Activated CD8-positive, alpha-beta memory T cell treated with anti-CD3 and anti-CD28 coated beads, Interleukin-2, amount 10 ng/mL, durations not matched to agents 7 days and 5 days (primary cell): ENCODE results near the gene OPRM1. TPM values are rescaled to one million over a fixed set of nuclear protein-coding genes. Genes with fewer than 3 reads are reported as not detected.

ENCODE experiments used
- ATAC-seq: fragments of 150-1000 bp; cut with Tn5 transposase; one replicate; pipeline ENCODE4 v1.10.0; 2021; ENCODE audit warnings: moderate library complexity
- CTCF ChIA-PET: fragments of 350-600 bp; sonication (Branson Sonifier 250); formaldehyde crosslinking; loops from one replicate; lab custom pipeline; 2021; ENCODE audit warnings: antibody characterized with exemption; lab: Charles Lee
- DNase-seq: peaks from one replicate; pipeline ENCODE4 v3.0.0-alpha.2; 2020
- H3K27ac Mint-ChIP-seq: one replicate; pipeline ENCODE4 v1.8.0; 2021; ENCODE audit warnings: mild to moderate bottlenecking, mixed read lengths
- H3K27me3 Mint-ChIP-seq: one replicate; pipeline ENCODE4 v1.8.0; 2021; ENCODE audit warnings: mixed read lengths
- H3K36me3 Mint-ChIP-seq: one replicate; pipeline ENCODE4 v1.8.0; 2021; ENCODE audit warnings: mild to moderate bottlenecking, mixed read lengths
- H3K4me1 Mint-ChIP-seq: one replicate; pipeline ENCODE4 v1.8.0; 2021; ENCODE audit warnings: mixed read lengths
- H3K4me3 Mint-ChIP-seq: one replicate; pipeline ENCODE4 v1.8.0; 2021; ENCODE audit warnings: mild to moderate bottlenecking, moderate library complexity, mixed read lengths
- H3K9me3 Mint-ChIP-seq: one replicate; pipeline ENCODE4 v1.8.0; 2022; ENCODE audit warnings: low read depth, mixed read lengths
- total RNA-seq, 2 experiments: library from RNA; stranded (reverse); gene quantifications; one replicate each; pipeline ENCODE4 v1.2.3, GENCODE V29; 2021

Gene OPRM1
- total RNA-seq, result not detected

DNA sequence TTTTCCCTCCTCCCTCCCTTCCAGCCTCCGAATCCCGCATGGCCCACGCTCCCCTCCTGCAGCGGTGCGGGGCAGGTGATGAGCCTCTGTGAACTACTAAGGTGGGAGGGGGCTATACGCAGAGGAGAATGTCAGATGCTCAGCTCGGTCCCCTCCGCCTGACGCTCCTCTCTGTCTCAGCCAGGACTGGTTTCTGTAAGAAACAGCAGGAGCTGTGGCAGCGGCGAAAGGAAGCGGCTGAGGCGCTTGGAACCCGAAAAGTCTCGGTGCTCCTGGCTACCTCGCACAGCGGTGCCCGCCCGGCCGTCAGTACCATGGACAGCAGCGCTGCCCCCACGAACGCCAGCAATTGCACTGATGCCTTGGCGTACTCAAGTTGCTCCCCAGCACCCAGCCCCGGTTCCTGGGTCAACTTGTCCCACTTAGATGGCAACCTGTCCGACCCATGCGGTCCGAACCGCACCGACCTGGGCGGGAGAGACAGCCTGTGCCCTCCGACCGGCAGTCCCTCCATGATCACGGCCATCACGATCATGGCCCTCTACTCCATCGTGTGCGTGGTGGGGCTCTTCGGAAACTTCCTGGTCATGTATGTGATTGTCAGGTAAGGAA lies at the start of gene OPRM1:
Gene OPRM1 (plus strand): TSS at position 10 of the 612 bp plus-strand sequence. CDS start 305 bp downstream, at position 315.
- no peak within 1 kb of the TSS for H3K27ac Mint-ChIP-seq
- CTCF ChIA-PET, result no interaction called here
- H3K4me1 Mint-ChIP-seq, result no peaks in the 10 kb centered on the region
- H3K27me3 Mint-ChIP-seq, result peaks cover 9% of the 10 kb centered on the region
- H3K9me3 Mint-ChIP-seq, result no peaks in the 10 kb centered on the region
- ATAC-seq (peak; percentile 61), DNase-seq (peak; percentile 48)
- no peaks in the 10 kb centered on the region for H3K36me3 Mint-ChIP-seq
- H3K4me3 Mint-ChIP-seq, result no peak within 1 kb of the TSS

DNA sequence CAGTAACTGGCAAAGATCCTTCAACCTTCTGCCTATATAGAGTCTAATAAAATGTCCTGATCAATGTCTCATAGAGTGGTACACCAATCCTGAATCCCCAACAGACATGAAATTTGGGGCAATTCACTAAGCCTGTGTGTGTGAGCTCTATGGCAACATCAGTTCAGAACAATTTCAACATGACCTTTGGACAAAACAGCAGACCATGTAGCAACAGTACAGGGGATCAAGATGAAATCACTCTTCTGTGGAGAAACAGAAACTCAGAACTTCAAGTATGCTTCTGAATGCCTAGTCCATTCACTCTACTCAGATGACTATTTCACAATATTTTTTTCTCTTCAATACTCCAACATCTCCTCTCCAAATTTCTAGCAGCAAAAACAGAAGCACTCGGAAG lies 49.1 kb upstream of the OPRM1 start:
- DNase-seq (no peak), ATAC-seq (no peak)
- H3K27ac Mint-ChIP-seq, result no peak overlapping the region
- no peaks in the 10 kb centered on the region for H3K36me3 Mint-ChIP-seq
- CTCF ChIA-PET, result no interaction called here
- no peaks in the 10 kb centered on the region for H3K27me3 Mint-ChIP-seq
- H3K4me3 Mint-ChIP-seq, result no peak overlapping the region
- no peaks in the 10 kb centered on the region for H3K4me1 Mint-ChIP-seq
- no peaks in the 10 kb centered on the region for H3K9me3 Mint-ChIP-seq

DNA sequence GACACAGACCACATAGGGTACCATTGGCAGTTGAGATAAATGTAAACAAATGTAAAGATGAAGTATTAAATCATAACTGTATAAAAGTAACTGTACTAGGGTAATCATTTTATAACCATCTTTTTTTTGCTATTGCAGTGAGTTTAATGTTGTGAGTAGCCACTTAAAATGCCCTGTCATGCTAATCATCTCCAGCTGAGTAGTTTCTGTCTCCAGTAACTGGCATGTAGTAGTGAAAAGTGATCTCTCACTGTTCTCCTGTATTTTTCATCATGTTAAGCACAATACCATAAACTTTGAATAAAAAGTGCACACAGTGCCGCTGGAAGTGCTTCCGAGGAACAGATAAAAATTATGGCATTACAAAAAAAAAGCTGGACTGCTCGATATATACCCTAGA lies 45.0 kb upstream of the OPRM1 start:
- CTCF ChIA-PET, result no interaction called here
- ATAC-seq (no peak), DNase-seq (no peak)
- no peaks in the 10 kb centered on the region for H3K4me1 Mint-ChIP-seq
- no peak overlapping the region for H3K4me3 Mint-ChIP-seq
- no peaks in the 10 kb centered on the region for H3K36me3 Mint-ChIP-seq
- no peaks in the 10 kb centered on the region for H3K27me3 Mint-ChIP-seq
- H3K27ac Mint-ChIP-seq, result no peak overlapping the region
- H3K9me3 Mint-ChIP-seq, result no peaks in the 10 kb centered on the region

GRCh38 chr6:153994811-153995210 lies 44.2 kb upstream of the OPRM1 start:
- no peaks in the 10 kb centered on the region for H3K36me3 Mint-ChIP-seq
- H3K9me3 Mint-ChIP-seq, result no peaks in the 10 kb centered on the region
- H3K4me3 Mint-ChIP-seq, result no peak overlapping the region
- no peaks in the 10 kb centered on the region for H3K27me3 Mint-ChIP-seq
- DNase-seq (no peak), ATAC-seq (no peak)
- CTCF ChIA-PET, result no interaction called here
- H3K4me1 Mint-ChIP-seq, result no peaks in the 10 kb centered on the region
- no peak overlapping the region for H3K27ac Mint-ChIP-seq

GRCh38 chr6:153997221-153997620 lies 41.8 kb upstream of the OPRM1 start:
- CTCF ChIA-PET, result no interaction called here
- Mint-ChIP-seq H3K36me3 (no peaks in the 10 kb centered on the region), H3K4me3 (no peak overlapping the region), H3K9me3 (peaks cover 2% of the 10 kb centered on the region), H3K4me1 (no peaks in the 10 kb centered on the region), H3K27me3 (no peaks in the 10 kb centered on the region), H3K27ac (no peak overlapping the region)
- ATAC-seq (no peak), DNase-seq (no peak)

GRCh38 chr6:154001494-154002285 lies 37.4 kb upstream of the OPRM1 start:
- Mint-ChIP-seq H3K9me3 (peaks cover 2% of the 10 kb centered on the region), H3K4me1 (no peaks in the 10 kb centered on the region), H3K27me3 (no peaks in the 10 kb centered on the region), H3K27ac (no peak overlapping the region), H3K36me3 (no peaks in the 10 kb centered on the region), H3K4me3 (no peak overlapping the region)
- CTCF ChIA-PET, result no interaction called here
- no peak for ATAC-seq
- no peak for DNase-seq

GRCh38 chr6:154002894-154003293 lies 36.1 kb upstream of the OPRM1 start:
- CTCF ChIA-PET, result no interaction called here
- Mint-ChIP-seq H3K4me3 (no peak overlapping the region), H3K4me1 (no peaks in the 10 kb centered on the region), H3K36me3 (no peaks in the 10 kb centered on the region), H3K9me3 (peaks cover 2% of the 10 kb centered on the region), H3K27ac (no peak overlapping the region), H3K27me3 (no peaks in the 10 kb centered on the region)
- ATAC-seq (no peak), DNase-seq (no peak)

- H3K27me3 Mint-ChIP-seq, result no peaks in the 10 kb centered on the region
- H3K4me1 Mint-ChIP-seq, result no peaks in the 10 kb centered on the region
Observed at GRCh38 chr6:154010371-154010770, 28.7 kb upstream of the OPRM1 start.

GRCh38 chr6:154012852-154013251 lies 26.2 kb upstream of the OPRM1 start:
- H3K27me3 Mint-ChIP-seq, result no peaks in the 10 kb centered on the region
- H3K4me1 Mint-ChIP-seq, result no peaks in the 10 kb centered on the region
- CTCF ChIA-PET, result no interaction called here
- H3K36me3 Mint-ChIP-seq, result no peaks in the 10 kb centered on the region
- H3K9me3 Mint-ChIP-seq, result no peaks in the 10 kb centered on the region
- ATAC-seq (no peak), DNase-seq (no peak)
- H3K4me3 Mint-ChIP-seq, result no peak overlapping the region
- no peak overlapping the region for H3K27ac Mint-ChIP-seq

More at GRCh38 chr6:154010371-154010770, 28.7 kb upstream of the OPRM1 start:
- Mint-ChIP-seq H3K27ac (no peak overlapping the region), H3K4me3 (no peak overlapping the region), H3K9me3 (no peaks in the 10 kb centered on the region), H3K36me3 (no peaks in the 10 kb centered on the region)
- ATAC-seq (no peak), DNase-seq (no peak)
- CTCF ChIA-PET, result no interaction called here

DNA sequence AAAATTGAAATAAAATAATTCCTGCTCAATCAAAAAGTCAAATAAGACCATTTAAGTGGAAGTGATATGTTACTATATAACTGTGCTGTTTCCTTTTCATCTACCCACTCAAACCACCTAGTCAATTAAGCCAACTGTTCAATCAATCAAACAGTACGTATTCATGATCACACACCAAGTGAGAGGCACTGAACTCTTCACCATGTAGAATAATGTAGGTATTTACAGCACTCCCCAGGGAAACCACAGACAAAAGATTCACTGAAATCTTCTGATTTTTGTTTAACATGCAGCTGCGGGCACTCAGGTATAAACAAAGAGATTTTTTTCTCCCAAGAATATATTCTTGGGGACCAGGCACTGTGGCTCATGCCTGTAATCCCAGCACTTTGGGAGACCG lies 21.3 kb upstream of the OPRM1 start:
- CTCF ChIA-PET, result no interaction called here
- DNase-seq (no peak), ATAC-seq (no peak)
- Mint-ChIP-seq H3K4me3 (no peak overlapping the region), H3K27ac (no peak overlapping the region), H3K4me1 (no peaks in the 10 kb centered on the region), H3K27me3 (no peaks in the 10 kb centered on the region), H3K36me3 (no peaks in the 10 kb centered on the region), H3K9me3 (no peaks in the 10 kb centered on the region)

DNA sequence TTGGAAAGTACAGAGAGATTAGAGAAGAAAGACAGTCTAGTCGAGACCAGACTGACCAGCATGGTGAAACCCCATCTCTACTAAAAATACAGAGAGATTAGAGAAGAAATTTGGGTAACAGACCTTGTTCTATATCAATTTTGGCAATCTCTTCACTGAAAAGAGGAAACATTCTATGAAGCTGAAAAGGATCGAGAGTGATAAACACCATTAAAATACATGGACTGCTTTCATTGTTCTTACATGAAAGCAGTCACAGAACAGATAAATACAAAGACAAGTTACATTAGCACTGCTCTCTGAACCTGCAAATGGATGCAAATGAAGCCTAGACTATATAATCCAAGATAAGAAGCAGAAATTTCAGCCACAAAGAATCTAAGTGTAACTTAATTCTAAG lies 8.4 kb upstream of the OPRM1 start:
- H3K27ac Mint-ChIP-seq, result no peak overlapping the region
- H3K36me3 Mint-ChIP-seq, result no peaks in the 10 kb centered on the region
- DNase-seq (no peak), ATAC-seq (no peak)
- no peak overlapping the region for H3K4me3 Mint-ChIP-seq
- CTCF ChIA-PET, result no interaction called here
- H3K4me1 Mint-ChIP-seq, result no peaks in the 10 kb centered on the region
- H3K9me3 Mint-ChIP-seq, result peaks cover 2% of the 10 kb centered on the region
- H3K27me3 Mint-ChIP-seq, result no peaks in the 10 kb centered on the region

- Mint-ChIP-seq H3K27ac (no peak overlapping the region), H3K4me1 (no peaks in the 10 kb centered on the region), H3K9me3 (no peaks in the 10 kb centered on the region), H3K36me3 (no peaks in the 10 kb centered on the region), H3K4me3 (no peak overlapping the region), H3K27me3 (peaks cover 9% of the 10 kb centered on the region)
- CTCF ChIA-PET, result interaction anchor here (0.5 kb wide), 1 partner anchor 35 kb away, joined by 3 read pairs; no protein-coding TSS in a partner anchor
- ATAC-seq (no peak), DNase-seq (no peak)
Observed at GRCh38 chr6:154041001-154041400, 2.0 kb downstream of the OPRM1 start.

GRCh38 chr6:154053141-154053540 lies 14.1 kb downstream of the OPRM1 start:
- H3K4me1 Mint-ChIP-seq, result no peaks in the 10 kb centered on the region
- ATAC-seq, result no peak

DNA sequence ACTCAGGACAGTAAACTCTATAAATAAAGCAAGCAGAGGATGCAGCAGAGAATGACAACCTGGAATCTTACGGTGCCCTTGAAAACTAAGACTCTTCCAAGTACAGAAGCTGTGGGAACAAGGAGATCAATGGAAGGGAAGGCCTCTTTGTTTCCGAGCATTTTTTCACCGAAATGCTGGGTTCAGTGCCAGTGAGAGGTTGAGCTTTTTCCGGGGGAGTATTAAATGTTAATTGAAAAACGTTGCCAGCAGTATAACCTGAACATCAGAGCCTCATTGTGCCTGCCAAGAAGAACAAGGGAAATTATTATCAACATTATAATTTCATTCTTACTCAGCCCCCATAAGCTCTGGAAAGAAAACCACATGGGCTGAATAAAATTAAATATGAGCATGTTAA lies 17.5 kb downstream of the OPRM1 start:
- no peaks in the 10 kb centered on the region for H3K36me3 Mint-ChIP-seq
- H3K27ac Mint-ChIP-seq, result no peak overlapping the region
- no peak for DNase-seq
- H3K27me3 Mint-ChIP-seq, result no peaks in the 10 kb centered on the region
- peaks cover 2% of the 10 kb centered on the region for H3K9me3 Mint-ChIP-seq
- no peak overlapping the region for H3K4me3 Mint-ChIP-seq
- CTCF ChIA-PET, result no interaction called here
- ATAC-seq, result no peak
- no peaks in the 10 kb centered on the region for H3K4me1 Mint-ChIP-seq

More at GRCh38 chr6:154053141-154053540, 14.1 kb downstream of the OPRM1 start:
- Mint-ChIP-seq H3K4me3 (no peak overlapping the region), H3K9me3 (no peaks in the 10 kb centered on the region), H3K27me3 (no peaks in the 10 kb centered on the region), H3K36me3 (no peaks in the 10 kb centered on the region), H3K27ac (no peak overlapping the region)
- no peak for DNase-seq
- CTCF ChIA-PET, result no interaction called here
